KMS-11 (cell line): Measurements from ENCODE around the gene CDK14.
A peak's percentile ranks its signal among the peaks of the same experiment; 100 is the strongest.

Experiments used
- H2AFZ ChIP-seq: fragments of 200-600 bp; sonication (generic); 2 replicates; pipeline ENCODE4 v1.6.1; 2016; ENCODE audit warnings: antibody characterized with exemption, mixed run types, low read depth
- H3K27ac ChIP-seq: fragments of 200-600 bp; sonication (generic); 2 replicates; pipeline ENCODE4 v1.6.1; 2016; ENCODE audit warnings: mild to moderate bottlenecking, mixed run types
- H3K27me3 ChIP-seq: fragments of 200-600 bp; sonication (generic); 2 replicates; pipeline ENCODE4 v1.6.1; 2017; ENCODE audit warnings: mild to moderate bottlenecking, low read depth, mixed run types, moderate library complexity; ENCODE audit not compliant: insufficient read depth
- H3K36me3 ChIP-seq: fragments of 200-600 bp; sonication (generic); 2 replicates; pipeline ENCODE4 v1.6.1; 2017; ENCODE audit warnings: mild to moderate bottlenecking, mixed run types; ENCODE audit not compliant: insufficient read depth
- H3K4me1 ChIP-seq: fragments of 200-600 bp; sonication (generic); 2 replicates; pipeline ENCODE4 v1.6.1; 2016; ENCODE audit warnings: mild to moderate bottlenecking, low read depth, mixed run types; ENCODE audit not compliant: poor library complexity, severe bottlenecking
- H3K4me2 ChIP-seq: fragments of 200-600 bp; sonication (generic); 2 replicates; pipeline ENCODE4 v1.7.0; 2016; ENCODE audit warnings: mild to moderate bottlenecking, mixed run types
- H3K4me3 ChIP-seq: fragments of 200-600 bp; sonication (generic); IDR thresholded peaks from 2 replicates; pipeline ENCODE4 v1.6.1; 2017; ENCODE audit warnings: low read depth, low read length, mixed read lengths; ENCODE audit not compliant: insufficient read depth
- H3K79me2 ChIP-seq: fragments of 200-600 bp; sonication (generic); 2 replicates; pipeline ENCODE4 v1.6.1; 2016; ENCODE audit warnings: low read depth, mixed run types; ENCODE audit not compliant: insufficient read depth
- H3K9ac ChIP-seq: fragments of 200-600 bp; sonication (generic); 2 replicates; pipeline ENCODE4 v1.6.1; 2016; ENCODE audit warnings: mild to moderate bottlenecking, mixed run types
- H4K20me1 ChIP-seq: fragments of 200-600 bp; sonication (generic); 2 replicates; pipeline ENCODE4 v1.6.1; 2016; ENCODE audit warnings: mild to moderate bottlenecking, mixed run types; ENCODE audit not compliant: insufficient read depth
- TF ChIP-seq, protein P1 (sequence below): fragments of 200-600 bp; sonication (generic); conservative IDR thresholded peaks from 2 replicates; pipeline ENCODE4 v1.6.1; 2017; ENCODE audit warnings: low read depth, mild to moderate bottlenecking, antibody characterized with exemption, low read length, moderate library complexity, mixed read lengths

The CDK14 gene

GRCh38 chr7:90563286-90563685 lies 32.8 kb upstream of the CDK14 start:
- H2AFZ ChIP-seq, result no peak overlapping the region
- no peaks in the 10 kb centered on the region for H4K20me1 ChIP-seq
- no peak overlapping the region for H3K9ac ChIP-seq
- TF ChIP-seq, protein P1, sequence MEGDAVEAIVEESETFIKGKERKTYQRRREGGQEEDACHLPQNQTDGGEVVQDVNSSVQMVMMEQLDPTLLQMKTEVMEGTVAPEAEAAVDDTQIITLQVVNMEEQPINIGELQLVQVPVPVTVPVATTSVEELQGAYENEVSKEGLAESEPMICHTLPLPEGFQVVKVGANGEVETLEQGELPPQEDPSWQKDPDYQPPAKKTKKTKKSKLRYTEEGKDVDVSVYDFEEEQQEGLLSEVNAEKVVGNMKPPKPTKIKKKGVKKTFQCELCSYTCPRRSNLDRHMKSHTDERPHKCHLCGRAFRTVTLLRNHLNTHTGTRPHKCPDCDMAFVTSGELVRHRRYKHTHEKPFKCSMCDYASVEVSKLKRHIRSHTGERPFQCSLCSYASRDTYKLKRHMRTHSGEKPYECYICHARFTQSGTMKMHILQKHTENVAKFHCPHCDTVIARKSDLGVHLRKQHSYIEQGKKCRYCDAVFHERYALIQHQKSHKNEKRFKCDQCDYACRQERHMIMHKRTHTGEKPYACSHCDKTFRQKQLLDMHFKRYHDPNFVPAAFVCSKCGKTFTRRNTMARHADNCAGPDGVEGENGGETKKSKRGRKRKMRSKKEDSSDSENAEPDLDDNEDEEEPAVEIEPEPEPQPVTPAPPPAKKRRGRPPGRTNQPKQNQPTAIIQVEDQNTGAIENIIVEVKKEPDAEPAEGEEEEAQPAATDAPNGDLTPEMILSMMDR, result no peak
- H3K4me1 ChIP-seq, result peaks cover 7% of the 10 kb centered on the region
- no peaks in the 10 kb centered on the region for H3K36me3 ChIP-seq
- H3K27ac ChIP-seq, result no peak overlapping the region
- H3K27me3 ChIP-seq, result no peaks in the 10 kb centered on the region
- no peaks in the 10 kb centered on the region for H3K79me2 ChIP-seq
- no peak overlapping the region for H3K4me2 ChIP-seq
- no peak overlapping the region for H3K4me3 ChIP-seq

- Histone ChIP-seq H3K9ac (no peak overlapping the region), H3K4me3 (no peak overlapping the region), H3K4me1 (peaks cover 12% of the 10 kb centered on the region), H3K27me3 (no peaks in the 10 kb centered on the region), H3K79me2 (no peaks in the 10 kb centered on the region), H3K27ac (no peak overlapping the region), H2AFZ (no peak overlapping the region), H4K20me1 (no peaks in the 10 kb centered on the region), H3K36me3 (no peaks in the 10 kb centered on the region), H3K4me2 (no peak overlapping the region)
- TF ChIP-seq, protein P1, result no peak
Observed at GRCh38 chr7:90564455-90564854, 31.7 kb upstream of the CDK14 start.

- no peaks in the 10 kb centered on the region for H3K36me3 ChIP-seq
- TF ChIP-seq, protein P1, result no peak
- H3K9ac ChIP-seq, result no peak overlapping the region
- peak overlapping the region; percentile 14 for H3K4me2 ChIP-seq
- 0 out of 2 replicates have a peak overlapping the region, but pooled peaks have one; percentile 1 for H2AFZ ChIP-seq
- H3K27me3 ChIP-seq, result no peaks in the 10 kb centered on the region
- peaks cover 12% of the 10 kb centered on the region for H3K4me1 ChIP-seq
- no peaks in the 10 kb centered on the region for H3K79me2 ChIP-seq
- no peak overlapping the region for H3K27ac ChIP-seq
- H4K20me1 ChIP-seq, result no peaks in the 10 kb centered on the region
- H3K4me3 ChIP-seq, result no peak overlapping the region
Observed at GRCh38 chr7:90568213-90568612, 27.9 kb upstream of the CDK14 start.

- Histone ChIP-seq H3K9ac (no peak overlapping the region), H2AFZ (no peak overlapping the region)
- TF ChIP-seq, protein P1, result no peak
Observed at GRCh38 chr7:90569368-90569767, 26.8 kb upstream of the CDK14 start.

More at GRCh38 chr7:90569368-90569767, 26.8 kb upstream of the CDK14 start:
- H3K27me3 ChIP-seq, result no peaks in the 10 kb centered on the region
- no peak overlapping the region for H3K27ac ChIP-seq
- H3K4me3 ChIP-seq, result no peak overlapping the region
- no peaks in the 10 kb centered on the region for H3K36me3 ChIP-seq
- H4K20me1 ChIP-seq, result no peaks in the 10 kb centered on the region
- no peaks in the 10 kb centered on the region for H3K79me2 ChIP-seq
- H3K4me2 ChIP-seq, result no peak overlapping the region
- peaks cover 12% of the 10 kb centered on the region for H3K4me1 ChIP-seq
